H9 (cell line): Measurements from ENCODE around the gene PITRM1. TPM values are rescaled to one million over a fixed set of nuclear protein-coding genes. Genes with fewer than 3 reads are reported as not detected.

Experiments used
- DNase-seq: peaks from one replicate; pipeline ENCODE4 v3.0.0-alpha.2; 2017
- H2AFZ ChIP-seq: one replicate; pipeline ENCODE4 v1.6.1; 2013; ENCODE audit warnings: mild to moderate bottlenecking, low read length, control low read depth, moderate library complexity
- H2AK5ac ChIP-seq: 2 replicates; pipeline ENCODE4 v1.6.1; 2013; ENCODE audit warnings: low read length, control low read depth, mixed read lengths; ENCODE audit not compliant: insufficient read length
- H2BK120ac ChIP-seq: one replicate; pipeline ENCODE4 v1.6.1; 2013; ENCODE audit warnings: low read depth, mild to moderate bottlenecking, low read length, control low read depth, inconsistent platforms; ENCODE audit not compliant: poor library complexity, severe bottlenecking
- H2BK12ac ChIP-seq: 2 replicates; pipeline ENCODE4 v1.6.1; 2013; ENCODE audit warnings: low read length, control low read depth, mixed read lengths, low read depth; ENCODE audit not compliant: insufficient read length
- H2BK15ac ChIP-seq: 2 replicates; pipeline ENCODE4 v1.6.1; 2013; ENCODE audit warnings: low read depth, low read length, control low read depth
- H2BK20ac ChIP-seq: one replicate; pipeline ENCODE4 v1.6.1; 2013; ENCODE audit warnings: low read depth, mild to moderate bottlenecking, low read length, control low read depth, inconsistent platforms; ENCODE audit not compliant: poor library complexity, severe bottlenecking
- H2BK5ac ChIP-seq: 2 replicates; pipeline ENCODE4 v1.6.1; 2013; ENCODE audit warnings: low read length, control low read depth, mixed read lengths; ENCODE audit not compliant: insufficient read length
- H3K14ac ChIP-seq: 2 replicates; pipeline ENCODE4 v1.6.1; 2013; ENCODE audit warnings: low read length, control low read depth; ENCODE audit not compliant: insufficient read depth
- H3K18ac ChIP-seq: 2 replicates; pipeline ENCODE4 v1.6.1; 2013; ENCODE audit warnings: low read depth, mild to moderate bottlenecking, mixed read lengths, low read length, control low read depth; ENCODE audit not compliant: insufficient read length
- H3K23ac ChIP-seq: 2 replicates; pipeline ENCODE4 v1.6.1; 2013; ENCODE audit warnings: low read length, control low read depth, mixed read lengths, low read depth; ENCODE audit not compliant: insufficient read length
- H3K23me2 ChIP-seq: 2 replicates; pipeline ENCODE4 v1.6.1; 2013; ENCODE audit warnings: low read depth, mild to moderate bottlenecking, mixed read lengths, low read length, control low read depth; ENCODE audit not compliant: insufficient read length, poor library complexity, severe bottlenecking
- H3K27ac ChIP-seq: 2 replicates; pipeline ENCODE4 v1.5.1; 2013; ENCODE audit warnings: low read length, control low read depth, mixed read lengths, low read depth; ENCODE audit not compliant: insufficient read length
- H3K27me3 ChIP-seq: 2 replicates; pipeline ENCODE4 v1.6.1; 2013; ENCODE audit warnings: low read length, control low read depth, inconsistent platforms; ENCODE audit not compliant: insufficient read depth
- H3K4ac ChIP-seq: 2 replicates; pipeline ENCODE4 v1.6.1; 2013; ENCODE audit warnings: low read depth, mild to moderate bottlenecking, control low read depth, inconsistent platforms, low read length, moderate library complexity
- H3K4me1 ChIP-seq: 2 replicates; pipeline ENCODE4 v1.6.1; 2013; ENCODE audit warnings: low read length, control low read depth, inconsistent platforms; ENCODE audit not compliant: insufficient read depth
- H3K4me2 ChIP-seq: 2 replicates; pipeline ENCODE4 v1.6.1; 2013; ENCODE audit warnings: low read length, control low read depth, mixed read lengths; ENCODE audit not compliant: insufficient read length, insufficient read depth
- H3K56ac ChIP-seq: 2 replicates; pipeline ENCODE4 v1.6.1; 2013; ENCODE audit warnings: low read depth, mild to moderate bottlenecking, mixed read lengths, low read length, control low read depth; ENCODE audit not compliant: insufficient read length
- H3K79me1 ChIP-seq: 2 replicates; pipeline ENCODE4 v1.6.1; 2013; ENCODE audit warnings: low read depth, mild to moderate bottlenecking, moderate library complexity, low read length, control low read depth, inconsistent platforms; ENCODE audit not compliant: insufficient read depth, poor library complexity, severe bottlenecking
- H3K79me2 ChIP-seq: 2 replicates; pipeline ENCODE4 v1.6.1; 2013; ENCODE audit warnings: low read length, control low read depth, inconsistent platforms; ENCODE audit not compliant: insufficient read depth
- H3K9ac ChIP-seq: 2 replicates; pipeline ENCODE4 v1.6.1; 2013; ENCODE audit warnings: low read length, control low read depth, mixed read lengths; ENCODE audit not compliant: insufficient read length; ENCODE audit errors: extremely low read depth
- H3K9me3 ChIP-seq: one replicate; pipeline ENCODE4 v1.6.1; 2013; ENCODE audit warnings: low read depth, low read length, inconsistent platforms; ENCODE audit not compliant: control insufficient read depth
- H3T11ph ChIP-seq: one replicate; pipeline ENCODE4 v1.6.1; 2013; ENCODE audit warnings: mild to moderate bottlenecking, low read length, control low read depth, inconsistent platforms
- H4K20me1 ChIP-seq: one replicate; pipeline ENCODE4 v1.6.1; 2013; ENCODE audit not compliant: control insufficient read depth, insufficient read length, insufficient read depth
- H4K5ac ChIP-seq: 2 replicates; pipeline ENCODE4 v1.6.1; 2013; ENCODE audit warnings: low read depth, mild to moderate bottlenecking, mixed read lengths, low read length, control low read depth; ENCODE audit not compliant: insufficient read length
- H4K8ac ChIP-seq: replicated peaks from 2 replicates; pipeline ENCODE4 v1.6.1; 2013; ENCODE audit warnings: low read length, control low read depth, mixed read lengths, low read depth; ENCODE audit not compliant: insufficient read length
- H4K91ac ChIP-seq: 2 replicates; pipeline ENCODE4 v1.6.1; 2013; ENCODE audit warnings: low read depth, mild to moderate bottlenecking, moderate library complexity, mixed read lengths, low read length, control low read depth; ENCODE audit not compliant: insufficient read length
- H3K27ac Mint-ChIP-seq, 3 experiments: 2 replicates in 2 of 3; 3 replicates in 1 of 3; pipeline ENCODE4 v1.8.0; 2020 to 2021; ENCODE audit warnings: mixed read lengths in 3 of 3, mild to moderate bottlenecking in 1 of 3, moderate library complexity in 1 of 3
- H3K27me3 Mint-ChIP-seq: 2 replicates; pipeline ENCODE4 v1.8.0; 2021; ENCODE audit warnings: low read depth, mild to moderate bottlenecking, moderate library complexity, mixed read lengths
- H3K36me3 Mint-ChIP-seq, 3 experiments: 2 replicates in 2 of 3; 3 replicates in 1 of 3; pipeline ENCODE4 v1.8.0; 2020 to 2021; ENCODE audit warnings: low read depth in 3 of 3, mixed read lengths in 3 of 3; ENCODE audit not compliant: insufficient read depth in 1 of 3
- H3K4me1 Mint-ChIP-seq, 2 experiments: 2 replicates each; pipeline ENCODE4 v1.8.0; 2020; ENCODE audit warnings: mixed read lengths in 2 of 2
- H3K4me3 Mint-ChIP-seq, 2 experiments: 2 replicates in 1 of 2; 3 replicates in 1 of 2; pipeline ENCODE4 v1.8.0; 2020 to 2021; ENCODE audit warnings: mild to moderate bottlenecking in 2 of 2, mixed read lengths in 2 of 2, moderate library complexity in 1 of 2
- H3K9me3 Mint-ChIP-seq, 2 experiments: 2 replicates in 1 of 2; 3 replicates in 1 of 2; pipeline ENCODE4 v1.8.0; 2020; ENCODE audit warnings: mild to moderate bottlenecking in 2 of 2, mixed read lengths in 2 of 2, moderate library complexity in 1 of 2
- WGBS: extraction: QIAGEN DNeasy Blood & Tissue Kit; methylation state at CpG from one replicate; pipeline ENCODE4 v1.1.7; 2013; ENCODE audit warnings: missing lambda C conversion rate, low lambda C conversion rate, mixed read lengths; ENCODE audit not compliant: insufficient read length; ENCODE audit errors: extremely low coverage; 5-methylcytosine and 5-hydroxymethylcytosine counted together
- total RNA-seq: library from RNA; stranded (reverse); gene quantifications from 2 replicates; pipeline ENCODE4 v1.2.1, GENCODE V29; 2021
- TF ChIP-seq, protein P1 (sequence below): fragments of 200-600 bp; sonication (generic); conservative IDR thresholded peaks from 3 replicates; pipeline ENCODE4 v1.8.0; 2021; ENCODE audit warnings: antibody characterized with exemption, mild to moderate bottlenecking

The PITRM1 gene
- total RNA-seq, 1 experiment from 2014 or later, result 27.8 TPM

- DNase-seq, result no peak
- H3K4me3 Mint-ChIP-seq, result no peak overlapping the region
- Histone ChIP-seq H3K23me2 (no peaks in the 10 kb centered on the region), H2BK12ac (no peak overlapping the region), H3K79me2 (peaks cover 5% of the 10 kb centered on the region; the same call in 1 of the 2 replicates), H3T11ph (no peak overlapping the region), H3K27ac (no peak overlapping the region), H4K5ac (no peak overlapping the region), H2AFZ (no peak overlapping the region), H2BK5ac (no peak overlapping the region), H3K9ac (no peak overlapping the region), H4K20me1 (peaks cover 2% of the 10 kb centered on the region), H3K14ac (peak overlapping the region; percentile 52; the same call in 1 of the 2 replicates), H3K9me3 (no peaks in the 10 kb centered on the region), H3K4me2 (no peak overlapping the region), H3K27me3 (no peaks in the 10 kb centered on the region), H2BK15ac (no peak overlapping the region), H2BK20ac (no peak overlapping the region), H3K4me1 (peaks cover 5% of the 10 kb centered on the region; the same call in 1 of the 2 replicates), H4K8ac (no peak overlapping the region), H3K4ac (no peak overlapping the region), H2AK5ac (no peak overlapping the region), H2BK120ac (no peak overlapping the region), H3K79me1 (peaks cover 6% of the 10 kb centered on the region), H3K18ac (no peak overlapping the region), H3K56ac (no peak overlapping the region), H4K91ac (no peak overlapping the region), H3K23ac (no peak overlapping the region)
- no CpG with 5 or more reads among the region's 9 CpGs for WGBS
- TF ChIP-seq, protein P1, sequence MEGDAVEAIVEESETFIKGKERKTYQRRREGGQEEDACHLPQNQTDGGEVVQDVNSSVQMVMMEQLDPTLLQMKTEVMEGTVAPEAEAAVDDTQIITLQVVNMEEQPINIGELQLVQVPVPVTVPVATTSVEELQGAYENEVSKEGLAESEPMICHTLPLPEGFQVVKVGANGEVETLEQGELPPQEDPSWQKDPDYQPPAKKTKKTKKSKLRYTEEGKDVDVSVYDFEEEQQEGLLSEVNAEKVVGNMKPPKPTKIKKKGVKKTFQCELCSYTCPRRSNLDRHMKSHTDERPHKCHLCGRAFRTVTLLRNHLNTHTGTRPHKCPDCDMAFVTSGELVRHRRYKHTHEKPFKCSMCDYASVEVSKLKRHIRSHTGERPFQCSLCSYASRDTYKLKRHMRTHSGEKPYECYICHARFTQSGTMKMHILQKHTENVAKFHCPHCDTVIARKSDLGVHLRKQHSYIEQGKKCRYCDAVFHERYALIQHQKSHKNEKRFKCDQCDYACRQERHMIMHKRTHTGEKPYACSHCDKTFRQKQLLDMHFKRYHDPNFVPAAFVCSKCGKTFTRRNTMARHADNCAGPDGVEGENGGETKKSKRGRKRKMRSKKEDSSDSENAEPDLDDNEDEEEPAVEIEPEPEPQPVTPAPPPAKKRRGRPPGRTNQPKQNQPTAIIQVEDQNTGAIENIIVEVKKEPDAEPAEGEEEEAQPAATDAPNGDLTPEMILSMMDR, result 0 out of 3 replicates have a peak, but pooled peaks have one; percentile 12
- peaks cover 19 to 37% of the 10 kb centered on the region in 2 experiments for H3K4me1 Mint-ChIP-seq
- H3K36me3 Mint-ChIP-seq, result peaks cover 25 to 47% (median 46%) of the 10 kb centered on the region in 3 experiments
- H3K27me3 Mint-ChIP-seq, result no peaks in the 10 kb centered on the region; the same call in 1 of the 2 replicates
- no peaks in the 10 kb centered on the region for H3K9me3 Mint-ChIP-seq
- H3K27ac Mint-ChIP-seq, result peak overlapping the region in 2 of 3 experiments; percentile 62 to 71; a peak in 3 of 7 replicates
Observed at GRCh38 chr10:3097160-3097559, 75.4 kb downstream of the PITRM1 start.
